WERI-Rb-1 (cell line): ENCODE data around the gene NFAM1.

Experiments used
- DNase-seq: peaks from one replicate; pipeline ENCODE4 v3.0.0-alpha.2; 2020
- H3K27ac ChIP-seq: fragments of 250-450 bp; sonication (Bioruptor Pico); 2 replicates; pipeline ENCODE4 v1.5.1; 2020; ENCODE audit warnings: mild to moderate bottlenecking, moderate library complexity
- H3K27me3 ChIP-seq: fragments of 250-450 bp; sonication (Bioruptor Pico); 2 replicates; pipeline ENCODE4 v1.5.1; 2021; ENCODE audit warnings: mild to moderate bottlenecking, low read depth, moderate library complexity; ENCODE audit not compliant: insufficient read depth, severe bottlenecking
- H3K36me3 ChIP-seq: fragments of 250-450 bp; sonication (Bioruptor Pico); 2 replicates; pipeline ENCODE4 v1.5.1; 2020; ENCODE audit warnings: mild to moderate bottlenecking, moderate library complexity
- H3K4me3 ChIP-seq: 2 replicates; pipeline ENCODE4 v1.5.1; 2011; ENCODE audit warnings: low read depth, mild to moderate bottlenecking, control low read depth, low read length
- H3K9me3 ChIP-seq: fragments of 250-450 bp; sonication (Bioruptor Pico); 2 replicates; pipeline ENCODE4 v1.5.1; 2021; ENCODE audit warnings: mild to moderate bottlenecking, moderate library complexity; ENCODE audit not compliant: severe bottlenecking
- TF ChIP-seq, protein P1 (sequence below): IDR thresholded peaks from 2 replicates; pipeline ENCODE4 v1.5.1; 2011; ENCODE audit warnings: low read depth, mild to moderate bottlenecking, control low read depth, inconsistent platforms, low read length

NFAM1 gene

DNA sequence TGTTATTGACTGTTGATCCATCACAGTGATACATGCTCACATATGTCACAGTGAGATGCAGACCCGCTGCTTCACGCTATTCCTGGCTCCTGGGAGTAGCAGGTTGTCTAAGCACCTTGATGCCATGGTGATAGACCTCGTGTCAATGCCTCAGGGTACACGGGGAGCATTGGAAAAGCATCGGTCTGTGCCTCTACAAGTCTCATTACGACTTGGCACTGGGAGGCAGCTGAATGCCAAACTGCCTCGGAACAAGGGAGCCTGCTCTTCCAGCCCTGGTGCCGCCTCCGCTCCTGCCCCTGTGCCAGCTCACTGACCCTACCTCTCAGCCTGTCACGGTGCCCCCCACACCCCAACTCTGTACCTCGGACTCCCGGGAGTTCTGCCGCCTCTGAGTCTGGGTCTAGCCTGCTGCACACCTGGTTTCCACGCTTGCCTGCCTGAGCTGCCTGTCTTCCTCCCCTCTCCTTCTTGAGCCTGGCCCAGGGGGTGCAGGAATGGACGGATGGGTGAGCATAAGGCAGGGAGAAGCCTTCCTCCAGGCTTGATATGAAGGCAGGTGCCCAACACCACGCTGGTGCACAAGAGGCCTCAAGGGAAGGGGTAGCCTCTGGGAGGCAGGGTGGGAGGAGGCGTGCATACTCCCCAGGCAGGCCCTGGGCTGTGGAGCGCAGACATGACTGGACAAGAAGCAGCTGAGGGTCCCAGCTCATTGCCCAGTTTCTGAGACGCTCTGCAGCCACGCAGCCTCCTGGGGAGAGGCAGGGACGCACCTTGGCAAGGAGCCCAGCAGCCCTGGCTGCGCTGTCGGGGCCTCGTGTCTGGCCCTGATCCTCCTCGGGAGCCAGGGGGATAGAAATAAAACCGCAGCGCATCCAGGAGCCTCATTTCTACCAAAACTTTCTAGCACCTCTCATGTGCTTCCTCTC is 1.8 kb upstream of the NFAM1 start:
- TF ChIP-seq, protein P1, sequence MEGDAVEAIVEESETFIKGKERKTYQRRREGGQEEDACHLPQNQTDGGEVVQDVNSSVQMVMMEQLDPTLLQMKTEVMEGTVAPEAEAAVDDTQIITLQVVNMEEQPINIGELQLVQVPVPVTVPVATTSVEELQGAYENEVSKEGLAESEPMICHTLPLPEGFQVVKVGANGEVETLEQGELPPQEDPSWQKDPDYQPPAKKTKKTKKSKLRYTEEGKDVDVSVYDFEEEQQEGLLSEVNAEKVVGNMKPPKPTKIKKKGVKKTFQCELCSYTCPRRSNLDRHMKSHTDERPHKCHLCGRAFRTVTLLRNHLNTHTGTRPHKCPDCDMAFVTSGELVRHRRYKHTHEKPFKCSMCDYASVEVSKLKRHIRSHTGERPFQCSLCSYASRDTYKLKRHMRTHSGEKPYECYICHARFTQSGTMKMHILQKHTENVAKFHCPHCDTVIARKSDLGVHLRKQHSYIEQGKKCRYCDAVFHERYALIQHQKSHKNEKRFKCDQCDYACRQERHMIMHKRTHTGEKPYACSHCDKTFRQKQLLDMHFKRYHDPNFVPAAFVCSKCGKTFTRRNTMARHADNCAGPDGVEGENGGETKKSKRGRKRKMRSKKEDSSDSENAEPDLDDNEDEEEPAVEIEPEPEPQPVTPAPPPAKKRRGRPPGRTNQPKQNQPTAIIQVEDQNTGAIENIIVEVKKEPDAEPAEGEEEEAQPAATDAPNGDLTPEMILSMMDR, result no peak
- no peak overlapping the region for H3K4me3 ChIP-seq
- no peaks in the 10 kb centered on the region for H3K36me3 ChIP-seq
- H3K27me3 ChIP-seq, result no peaks in the 10 kb centered on the region
- no peak for DNase-seq
- H3K27ac ChIP-seq, result no peak overlapping the region
- H3K9me3 ChIP-seq, result no peaks in the 10 kb centered on the region

DNA sequence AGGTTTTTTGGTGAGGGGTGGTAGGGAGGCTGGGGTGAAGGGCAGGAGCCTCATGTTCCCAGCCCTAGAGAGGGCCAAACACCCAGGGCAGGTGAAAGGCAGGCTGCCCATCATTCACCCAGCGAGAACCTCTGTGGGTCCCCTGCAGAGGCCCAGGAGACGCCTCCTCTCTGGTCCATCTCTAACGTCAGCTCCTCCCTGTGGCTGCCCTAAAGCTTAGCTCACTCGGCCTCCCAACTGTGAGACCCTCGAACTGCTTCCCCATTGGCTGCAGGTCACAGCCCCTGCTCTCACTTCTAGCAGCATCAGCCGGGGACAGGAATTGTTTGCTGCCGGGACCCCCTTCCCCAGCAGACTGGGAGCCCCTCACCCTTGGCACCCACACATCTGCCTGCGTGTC is 615 bp upstream of the NFAM1 start:
- no peak overlapping the region for H3K4me3 ChIP-seq
- no peaks in the 10 kb centered on the region for H3K9me3 ChIP-seq
- TF ChIP-seq, protein P1, result no peak
- no peaks in the 10 kb centered on the region for H3K36me3 ChIP-seq
- H3K27me3 ChIP-seq, result no peaks in the 10 kb centered on the region
- no peak for DNase-seq
- no peak overlapping the region for H3K27ac ChIP-seq

DNA sequence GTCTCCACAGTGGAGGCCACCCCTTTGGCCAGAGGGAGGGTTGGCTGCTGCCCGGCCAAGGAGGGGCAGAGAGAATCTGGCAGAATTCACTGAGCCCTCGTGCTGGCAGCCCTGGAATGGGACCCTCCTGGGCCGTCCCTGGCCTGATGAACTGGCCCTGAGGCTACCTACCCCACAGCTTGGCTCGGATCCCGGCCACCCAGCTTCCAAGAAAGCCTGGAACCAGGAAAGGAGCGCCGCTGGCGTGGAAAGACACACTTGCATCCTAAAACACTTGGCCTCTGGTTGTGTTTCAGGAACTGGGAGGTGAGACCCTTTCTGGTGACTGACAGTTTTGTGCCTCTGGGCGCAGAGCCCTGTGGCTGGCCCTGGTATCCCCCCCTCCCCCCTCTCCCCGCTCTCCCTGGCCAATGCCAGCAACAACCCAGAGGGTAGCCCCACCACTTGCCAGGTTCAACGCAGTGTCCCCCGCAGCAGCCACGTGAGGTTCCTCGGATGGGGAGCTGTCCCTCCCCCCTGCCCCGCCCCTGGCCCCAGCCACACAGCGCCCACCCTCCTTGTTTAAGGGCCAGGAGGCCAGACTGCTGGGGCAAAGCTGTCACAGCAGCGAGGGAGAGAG is 693 bp downstream of the NFAM1 start:
- H3K9me3 ChIP-seq, result no peaks in the 10 kb centered on the region
- peak overlapping the region; percentile 31; the same call in 1 of the 2 replicates for H3K4me3 ChIP-seq
- TF ChIP-seq, protein P1, result no peak
- no peak for DNase-seq
- no peaks in the 10 kb centered on the region for H3K36me3 ChIP-seq
- H3K27me3 ChIP-seq, result no peaks in the 10 kb centered on the region
- H3K27ac ChIP-seq, result peak overlapping the region; percentile 56

GRCh38 chr22:42430528-42431125 is 1.6 kb downstream of the NFAM1 start:
- no peak for DNase-seq
- Histone ChIP-seq H3K27me3 (no peaks in the 10 kb centered on the region), H3K27ac (0 out of 2 replicates have a peak overlapping the region, but pooled peaks have one; percentile 20), H3K4me3 (no peak overlapping the region), H3K9me3 (no peaks in the 10 kb centered on the region), H3K36me3 (no peaks in the 10 kb centered on the region)
- TF ChIP-seq, protein P1, result no peak

DNA sequence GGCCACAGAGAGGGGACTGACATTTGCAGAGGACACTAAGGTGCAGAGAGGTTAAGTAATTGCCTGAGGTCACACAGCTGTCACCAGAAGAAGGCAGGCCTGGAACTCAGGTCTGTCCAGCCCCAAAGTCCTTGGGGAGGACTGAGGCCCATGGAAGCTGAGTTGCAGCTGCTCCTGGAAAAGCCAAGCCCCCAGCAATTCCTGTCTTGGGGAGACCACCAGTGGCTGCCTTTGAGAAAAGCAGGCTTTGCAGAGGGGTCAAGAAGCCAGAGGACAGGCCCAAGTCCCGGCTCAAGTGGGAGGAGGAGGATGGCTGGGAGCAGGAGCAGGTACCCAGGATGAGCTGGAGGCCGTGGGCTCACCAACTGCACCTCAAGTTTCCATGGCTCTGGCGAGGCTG is 3.4 kb downstream of the NFAM1 start:
- no peaks in the 10 kb centered on the region for H3K9me3 ChIP-seq
- DNase-seq, result peak; percentile 35
- H3K27me3 ChIP-seq, result no peaks in the 10 kb centered on the region
- no peak overlapping the region for H3K4me3 ChIP-seq
- TF ChIP-seq, protein P1, result peak; percentile 38; the same call in 1 of the 2 replicates
- H3K27ac ChIP-seq, result no peak overlapping the region; the same call in 1 of the 2 replicates
- no peaks in the 10 kb centered on the region for H3K36me3 ChIP-seq
